Left lobe of liver (tissue), 2 donors: ENCODE data around the gene APOBEC3A. TPM values are rescaled to one million over a fixed set of nuclear protein-coding genes. Genes with fewer than 3 reads are reported as not detected.
A peak's percentile ranks its signal among the peaks of the same experiment; 100 is the strongest.
"Not testable (repeated sequence)": the region's sequence is repeated elsewhere in the genome, so short reads cannot be mapped to it uniquely, and the experiment has no call there.

ENCODE experiments used
- ATAC-seq: fragments of 200-7000 bp; cut with Tn5 transposase; one replicate; pipeline ENCODE4 v1.9.1; 2020; ENCODE audit warnings: mild to moderate bottlenecking, moderate library complexity
- DNase-seq: peaks from one replicate; pipeline ENCODE4 v3.0.0-alpha.2; 2020; ENCODE audit warnings: low spot score
- total RNA-seq: library from RNA; stranded (reverse); gene quantifications from one replicate; pipeline ENCODE4 v1.2.1, GENCODE V29; 2021
- donor health status: DM: no; HTN: no; CAD: no; lungs with moderate emphysema.
- donor health status: DM: no; HTN: yes; CAD: no.

APOBEC3A gene
- total RNA-seq, 1 donor from 2014 or later: 0.98 TPM

DNA sequence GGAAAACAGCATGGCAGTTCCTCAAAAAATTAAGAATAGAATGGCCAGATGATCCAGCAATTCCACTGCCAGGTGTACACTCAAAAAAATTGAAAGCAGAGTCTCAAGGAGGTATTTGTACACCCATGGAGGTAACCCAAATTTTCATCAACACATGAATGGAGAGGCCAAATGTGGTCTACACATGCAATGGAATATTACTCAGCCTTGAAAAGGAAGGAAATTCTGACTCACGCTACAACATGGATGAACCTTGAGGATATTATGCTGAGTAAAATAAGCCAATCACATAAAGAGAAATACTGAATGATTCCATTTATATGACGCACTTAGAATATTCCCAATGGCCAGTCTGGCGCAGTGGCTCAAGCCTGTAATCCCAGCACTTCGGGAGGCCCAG, 19.9 kb downstream of the APOBEC3A start:
- ATAC-seq, DNase-seq: not testable (repeated sequence)

DNA sequence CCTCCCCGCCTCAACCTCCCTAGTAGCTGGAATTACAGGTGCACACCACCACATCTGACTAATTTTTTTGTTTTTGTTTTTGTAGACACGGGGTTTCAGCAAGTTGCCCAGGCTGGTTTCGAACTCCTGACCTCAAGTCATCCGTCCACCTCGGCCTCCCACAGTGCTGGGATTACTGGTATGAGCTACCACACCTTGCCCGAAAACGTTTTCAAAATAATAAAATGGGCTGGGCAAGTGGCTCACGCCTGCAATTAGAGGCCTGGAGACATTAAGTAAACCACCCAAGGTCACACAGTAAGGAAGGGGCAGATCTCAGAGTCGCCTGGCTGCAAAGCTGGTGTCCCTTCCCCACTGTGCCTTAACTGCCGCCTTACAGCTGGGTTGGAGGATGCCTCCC, 23.2 kb downstream of the APOBEC3A start:
- not testable (repeated sequence) for ATAC-seq, DNase-seq

DNA sequence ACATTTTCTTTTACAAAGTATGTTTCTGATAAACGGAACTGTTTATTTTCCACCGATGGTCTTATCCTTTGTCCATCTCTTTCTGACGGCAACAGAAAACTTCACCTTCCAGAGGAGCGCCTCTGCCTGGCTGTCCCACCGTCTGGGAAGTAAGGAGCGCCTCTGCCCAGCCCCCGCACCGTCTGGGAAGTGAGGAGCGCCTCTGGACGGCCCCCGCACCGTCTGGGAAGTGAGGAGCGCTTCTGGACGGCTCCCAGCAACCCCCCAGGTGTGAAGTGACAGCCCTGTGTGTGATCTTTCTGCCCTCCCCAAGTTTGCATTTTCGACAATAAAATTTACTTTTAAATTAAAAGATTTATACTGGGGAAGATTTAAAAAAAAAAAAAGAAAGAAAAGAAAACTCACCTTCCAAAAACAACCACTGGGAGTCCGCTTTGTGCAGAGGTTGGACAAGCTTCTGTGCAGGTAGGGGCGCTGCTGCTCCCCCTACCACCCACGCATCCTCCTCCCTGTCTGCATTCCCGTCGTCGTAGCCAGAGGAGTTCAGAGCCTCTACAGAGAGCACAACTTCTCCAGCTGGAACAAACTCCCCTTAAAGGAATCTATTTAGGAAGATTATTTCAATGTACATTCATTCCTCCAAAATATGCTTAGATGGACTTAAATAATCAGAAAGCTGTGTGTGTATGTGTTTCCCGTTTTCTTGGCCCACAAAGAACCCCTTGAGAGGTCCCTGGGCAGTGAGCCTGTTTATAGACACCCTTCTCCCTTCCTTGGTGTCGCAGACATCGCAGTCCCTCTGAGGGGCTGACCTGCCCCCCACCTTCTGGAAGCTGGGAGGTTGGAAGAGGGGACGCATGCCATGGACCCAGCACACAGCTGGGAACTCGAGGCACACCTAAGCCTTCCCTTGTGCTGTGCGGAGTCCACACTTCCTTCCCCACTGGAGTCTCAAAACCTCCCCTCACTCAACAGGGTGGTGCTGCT, 23.9 kb downstream of the APOBEC3A start:
- DNase-seq (no peak), ATAC-seq (peak; percentile 65)

DNA sequence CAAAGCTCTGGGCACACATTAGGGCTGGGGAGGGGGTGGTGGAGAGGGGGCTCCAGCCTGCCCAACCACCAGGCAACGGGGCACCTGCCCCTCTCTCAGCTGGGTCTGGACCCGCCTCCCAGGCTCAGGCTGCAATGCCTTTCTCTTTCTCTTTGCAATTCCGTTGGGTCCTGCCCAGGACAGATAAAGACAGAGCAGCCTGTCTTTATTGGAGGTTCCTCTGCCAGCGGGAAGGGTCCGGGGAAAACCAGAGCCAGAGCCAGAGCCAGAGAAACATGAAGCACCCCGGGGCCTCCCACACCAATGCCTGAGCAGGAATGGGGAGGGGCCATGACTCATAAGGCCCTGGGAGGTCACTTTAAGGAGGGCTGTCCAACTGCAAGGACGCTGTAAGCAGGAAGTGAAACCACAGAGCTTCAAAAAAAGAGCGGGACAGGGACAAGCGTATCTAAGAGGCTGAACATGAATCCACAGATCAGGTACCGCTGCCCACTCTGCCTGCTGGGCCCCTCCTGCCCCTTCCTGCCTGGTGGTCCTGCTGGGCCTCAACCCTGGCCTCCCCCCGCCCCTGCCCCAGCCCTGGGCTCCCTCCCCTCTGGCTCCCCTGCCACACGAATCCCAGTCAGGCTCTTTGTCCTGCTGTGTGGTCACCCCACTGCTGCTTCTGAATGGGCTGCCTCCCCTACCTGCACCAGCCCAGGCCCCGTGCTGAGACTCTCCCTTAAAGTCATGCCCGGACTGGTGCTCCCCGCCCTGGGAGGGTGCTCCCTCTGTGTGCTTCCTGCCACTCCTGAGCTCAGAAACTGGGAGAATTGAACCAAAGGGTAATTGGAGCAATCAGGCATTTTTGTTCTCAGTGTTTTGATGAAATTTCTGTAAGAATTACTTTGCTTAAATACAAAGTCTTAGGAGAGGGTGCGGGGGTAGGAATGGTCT, 24.9 kb downstream of the APOBEC3A start, which contains the start of gene APOBEC3B:
APOBEC3B (plus strand) TSS at position 356 of the 936 bp plus-strand sequence; CDS start at position 463, 107 bp downstream.
- DNase-seq: peak; percentile 80
- peak; percentile 98 for ATAC-seq

DNA sequence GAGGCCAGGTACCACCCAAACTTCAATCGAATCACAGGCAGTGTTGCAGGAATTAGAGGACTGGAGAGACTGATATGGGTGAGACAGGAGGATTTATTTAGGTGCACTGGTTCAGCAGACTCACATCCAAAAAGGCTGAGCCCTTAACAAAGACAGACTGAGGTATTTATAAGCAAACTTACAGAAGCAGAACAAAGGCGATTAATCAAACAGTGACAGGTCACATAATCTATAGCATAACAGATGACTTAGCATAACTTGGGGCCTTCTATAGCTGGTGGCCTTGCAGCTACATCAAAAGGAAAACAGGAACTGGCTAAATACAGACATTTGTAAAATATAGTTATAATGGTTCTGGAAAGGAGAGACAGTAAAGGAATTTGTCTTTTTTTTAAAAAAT, 26.8 kb downstream of the APOBEC3A start:
- ATAC-seq (no peak), DNase-seq (no peak)

DNA sequence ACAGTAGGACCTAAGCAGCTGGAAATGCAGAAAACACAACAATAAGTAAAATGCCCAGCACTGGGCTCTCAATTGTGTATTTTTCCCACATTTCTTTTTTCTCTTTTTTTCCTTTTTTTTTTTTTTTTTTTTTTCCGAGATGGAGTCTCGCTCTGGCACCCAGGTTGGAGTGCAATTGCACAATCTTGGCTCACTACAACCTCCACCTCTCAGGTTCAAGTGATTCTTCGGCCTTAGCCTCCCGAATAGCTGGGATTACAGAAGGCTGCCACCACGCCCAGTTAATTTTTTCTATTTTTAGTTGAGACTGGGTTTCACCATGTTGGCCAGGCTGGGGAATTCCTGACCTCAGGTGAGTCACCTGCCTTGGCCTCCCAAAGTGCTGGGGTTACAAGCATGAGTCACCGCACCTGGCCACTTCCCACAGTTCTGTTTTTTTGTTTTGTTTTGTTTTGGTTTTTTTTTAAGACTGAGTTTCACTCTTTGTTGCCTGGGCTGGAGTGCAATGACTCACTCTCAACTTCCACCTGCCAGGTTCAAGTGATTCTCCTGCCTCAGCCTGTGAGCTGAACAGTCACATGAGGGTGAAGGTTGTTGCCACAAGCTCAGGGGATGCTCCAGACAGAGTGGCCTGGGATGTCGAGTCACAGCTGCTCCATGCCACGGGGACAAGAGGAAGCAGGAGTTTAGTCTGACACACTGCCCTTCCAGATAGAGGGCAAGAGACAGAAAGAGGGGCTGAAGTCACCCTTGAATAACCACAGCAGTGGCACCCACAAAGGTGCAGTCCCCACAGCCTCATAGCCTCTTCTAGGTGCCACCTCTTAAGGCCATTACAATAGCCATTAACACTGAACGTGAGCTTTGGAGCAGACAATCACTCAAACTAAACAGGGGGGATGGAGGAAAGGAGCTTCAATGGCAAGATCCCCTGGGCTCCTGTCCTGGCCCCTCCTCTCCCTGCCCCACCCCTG, 27.7 kb downstream of the APOBEC3A start:
- not testable (repeated sequence) for DNase-seq, ATAC-seq

DNA sequence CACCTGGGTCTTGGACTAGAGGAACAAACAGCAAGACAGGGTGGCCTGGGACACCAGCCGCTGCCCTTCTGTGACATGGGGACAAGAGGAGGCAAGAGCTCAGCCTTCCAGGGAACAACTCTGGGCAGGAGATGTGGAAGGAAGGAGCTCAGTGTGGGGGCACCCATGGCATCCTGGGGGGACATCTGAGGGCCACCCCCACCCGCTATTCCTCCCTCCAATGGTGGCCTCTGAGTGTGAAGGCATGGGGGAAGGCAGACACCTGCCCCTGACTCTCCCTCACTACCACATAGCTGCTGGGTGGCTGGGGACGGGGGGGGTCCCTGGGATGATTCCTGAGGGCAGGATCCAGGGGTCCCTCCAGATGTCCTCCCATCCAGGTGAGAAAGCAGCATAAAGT, 29.2 kb downstream of the APOBEC3A start:
- DNase-seq (no peak), ATAC-seq (no peak)

DNA sequence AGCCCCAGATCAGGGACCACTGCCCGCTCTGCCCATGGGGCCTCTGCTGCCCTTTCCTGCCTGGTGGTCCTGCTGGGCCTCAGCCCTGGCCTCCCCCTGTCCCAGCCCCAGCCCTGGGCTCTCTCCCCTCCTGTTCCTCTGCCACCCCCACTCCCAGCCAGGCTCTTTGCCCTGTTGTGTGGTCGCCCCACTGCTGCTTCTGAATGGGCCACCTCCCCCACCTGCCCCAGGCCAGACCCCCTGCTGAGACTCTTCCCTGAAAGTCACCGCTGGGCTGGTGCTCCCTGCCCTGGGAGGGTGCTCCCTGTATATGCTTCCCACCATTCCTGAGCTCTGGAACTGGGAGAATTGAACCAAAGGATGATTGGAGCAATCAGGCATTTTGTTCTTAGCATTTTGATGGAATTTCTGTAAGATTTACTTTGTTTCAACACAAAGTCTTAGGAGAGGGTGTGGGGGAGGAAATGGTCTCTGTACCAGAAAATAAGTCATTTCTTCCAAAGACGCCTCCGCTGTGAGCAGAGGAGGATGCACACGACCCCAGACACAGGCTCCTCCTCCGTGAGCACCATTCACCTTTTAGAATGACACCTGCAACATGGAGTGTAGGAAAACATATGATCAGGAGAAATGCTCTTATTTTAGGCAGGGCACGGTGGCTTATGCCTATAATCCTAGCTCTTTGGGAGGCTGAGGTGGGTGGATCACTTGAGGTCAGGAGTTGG, 29.9 kb downstream of the APOBEC3A start:
- ATAC-seq: no peak

DNA sequence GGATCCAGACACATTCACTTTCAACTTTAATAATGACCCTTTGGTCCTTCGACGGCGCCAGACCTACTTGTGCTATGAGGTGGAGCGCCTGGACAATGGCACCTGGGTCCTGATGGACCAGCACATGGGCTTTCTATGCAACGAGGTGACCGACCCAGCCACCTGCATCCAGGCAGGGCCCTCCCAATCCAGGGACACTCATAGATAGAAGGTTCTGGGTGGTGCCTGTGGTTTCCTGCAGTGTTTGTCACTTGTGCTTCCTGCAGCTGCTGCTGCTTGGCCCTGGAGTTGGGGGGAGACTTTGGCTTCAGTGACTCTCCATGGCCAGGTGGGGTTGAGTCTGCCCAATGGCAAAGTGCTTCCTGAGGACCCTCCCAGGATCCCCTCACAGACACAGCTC, 32.1 kb downstream of the APOBEC3A start:
- no peak for ATAC-seq
- DNase-seq: no peak

More for the DNA sequence above, 29.9 kb downstream of the APOBEC3A start:
- DNase-seq: no peak

DNA sequence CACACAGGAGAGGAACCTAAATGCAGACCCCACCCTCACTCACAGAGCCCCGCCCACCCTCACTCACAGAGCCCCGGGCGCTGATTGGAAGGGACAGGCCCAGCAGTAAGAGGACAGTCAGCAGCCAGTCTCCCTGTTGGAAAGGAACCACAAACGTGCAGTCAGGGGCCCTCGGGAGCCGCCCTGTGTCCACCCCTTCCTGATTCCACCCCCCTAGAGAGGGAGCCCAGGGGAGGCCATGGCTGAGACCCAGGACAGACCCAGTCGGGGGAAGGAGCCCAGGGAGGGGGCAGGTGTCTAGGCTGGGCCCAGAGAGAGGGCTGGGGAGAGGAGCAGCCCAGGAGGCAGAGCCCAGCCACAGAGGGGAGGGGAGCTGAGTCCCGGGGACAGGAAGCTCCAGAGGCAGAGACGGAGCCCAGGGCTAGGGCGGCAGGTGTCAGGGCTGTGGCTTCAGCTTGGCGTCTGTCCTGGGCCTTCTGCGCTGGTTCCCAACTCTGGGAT, 35.5 kb downstream of the APOBEC3A start:
- DNase-seq, ATAC-seq: not testable (repeated sequence)

DNA sequence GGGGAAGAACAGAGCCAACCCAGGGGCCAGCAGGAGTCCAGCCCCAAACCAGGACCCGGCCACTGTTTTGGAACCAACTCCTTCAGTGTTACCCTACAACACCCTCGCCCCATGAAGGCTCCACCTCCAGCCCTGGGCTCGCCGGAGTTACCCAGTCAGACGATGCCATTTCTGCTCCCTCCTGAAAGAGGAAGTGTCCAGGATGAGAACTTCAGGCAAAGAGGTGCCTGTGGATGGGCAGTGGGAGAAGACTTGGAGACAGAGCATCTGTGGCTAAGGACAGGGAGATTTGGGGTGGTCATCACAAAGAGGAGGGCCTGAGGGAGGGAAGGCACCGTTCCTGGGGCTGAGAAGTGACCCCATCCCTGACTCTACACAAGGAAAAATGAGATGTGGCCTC, 38.7 kb downstream of the APOBEC3A start:
- no peak for DNase-seq

DNA sequence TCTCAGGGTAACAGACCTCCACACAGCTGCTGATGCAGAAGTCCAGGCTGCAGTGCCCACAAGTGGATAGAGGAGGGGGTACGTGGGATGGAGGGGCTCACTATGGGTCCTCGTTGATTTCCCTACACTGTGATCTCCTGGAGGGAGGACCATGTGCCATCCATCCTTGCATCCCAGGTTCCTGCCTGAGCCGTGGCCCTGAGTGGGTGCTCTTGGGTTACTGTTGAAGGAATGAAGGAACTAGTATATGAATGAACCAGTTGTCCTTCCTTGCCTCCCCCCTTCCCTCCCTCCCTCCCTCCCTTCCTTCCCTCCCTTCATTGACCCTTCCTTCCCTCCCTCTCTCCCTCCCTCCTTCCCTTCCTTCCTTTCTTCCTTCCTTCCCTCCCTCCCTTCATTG, 40.1 kb downstream of the APOBEC3A start:
- ATAC-seq: no peak

More for the DNA sequence above, 38.7 kb downstream of the APOBEC3A start:
- ATAC-seq: no peak

DNA sequence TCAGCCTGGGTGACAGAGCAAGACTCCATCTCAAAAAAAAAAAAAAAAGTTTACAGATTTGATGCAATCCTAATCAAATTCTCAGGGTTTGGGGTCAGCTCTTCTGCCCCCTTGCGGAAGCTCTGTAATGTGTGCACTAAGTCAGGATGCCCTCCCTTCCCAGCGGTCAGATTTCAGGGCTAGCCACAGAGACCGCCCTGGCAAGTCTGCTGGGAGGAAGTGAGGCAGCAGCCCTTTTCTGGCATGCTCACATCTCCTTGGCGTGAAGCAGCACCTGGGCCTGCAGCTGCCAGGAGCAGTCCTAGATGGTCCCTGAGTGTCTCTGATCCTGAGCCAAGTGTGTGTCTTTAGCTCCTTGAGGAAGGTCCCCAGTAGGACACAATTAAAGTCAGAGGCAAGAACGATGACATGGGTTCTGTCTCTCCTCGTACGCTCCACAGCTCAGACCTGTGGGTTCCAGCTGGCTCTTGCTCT, 45.8 kb downstream of the APOBEC3A start:
- peak; percentile 94 for ATAC-seq

More for the DNA sequence above, 40.1 kb downstream of the APOBEC3A start:
- no peak for DNase-seq

DNA sequence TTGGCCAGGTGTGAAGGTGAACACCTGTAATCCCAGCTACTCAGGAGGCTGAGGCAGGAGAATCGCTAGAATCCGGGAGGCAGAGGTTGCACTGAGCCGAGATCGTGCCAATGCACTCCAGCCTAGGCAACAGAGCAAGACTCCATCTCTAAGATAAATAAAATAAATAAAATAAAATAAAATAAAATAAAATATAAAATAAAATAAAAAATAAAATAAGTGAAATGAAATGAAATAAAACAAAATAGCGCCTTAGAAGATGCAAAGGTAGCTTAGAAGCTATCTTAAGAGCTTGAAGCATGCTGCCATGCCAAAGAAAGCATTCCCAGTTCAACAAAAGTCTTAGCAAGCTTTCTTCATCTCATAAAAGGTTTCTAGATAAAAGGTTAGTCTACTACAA, 49.8 kb downstream of the APOBEC3A start:
- no peak for ATAC-seq

More for the DNA sequence above, 45.8 kb downstream of the APOBEC3A start:
- DNase-seq: peak; percentile 55

DNA sequence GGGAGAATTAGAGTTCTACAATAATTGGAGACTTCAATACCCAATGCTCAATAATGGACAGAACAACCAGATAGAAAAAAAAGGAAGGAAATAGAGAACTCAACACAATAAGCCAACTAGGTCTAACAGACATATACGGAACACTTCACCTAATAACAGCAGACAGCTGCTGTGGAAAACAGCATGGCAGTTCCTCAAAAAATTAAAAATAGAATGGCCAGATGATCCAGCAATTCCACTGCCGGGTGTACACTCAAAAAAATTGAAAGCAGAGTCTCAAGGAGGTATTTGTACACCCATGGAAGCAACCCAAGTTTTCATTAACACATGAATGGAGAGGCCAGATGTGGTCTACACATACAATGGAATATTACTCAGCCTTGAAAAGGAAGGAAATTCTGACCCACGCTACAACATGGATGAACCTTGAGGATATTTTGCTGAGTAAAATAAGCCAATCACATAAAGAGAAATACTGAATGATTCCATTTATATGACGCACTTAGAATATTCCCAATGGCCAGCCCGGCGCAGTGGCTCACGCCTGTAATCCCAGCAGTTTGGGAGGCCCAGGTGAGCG, 51.0 kb downstream of the APOBEC3A start:
- ATAC-seq, DNase-seq: not testable (repeated sequence)

More for the DNA sequence above, 49.8 kb downstream of the APOBEC3A start:
- no peak for DNase-seq

DNA sequence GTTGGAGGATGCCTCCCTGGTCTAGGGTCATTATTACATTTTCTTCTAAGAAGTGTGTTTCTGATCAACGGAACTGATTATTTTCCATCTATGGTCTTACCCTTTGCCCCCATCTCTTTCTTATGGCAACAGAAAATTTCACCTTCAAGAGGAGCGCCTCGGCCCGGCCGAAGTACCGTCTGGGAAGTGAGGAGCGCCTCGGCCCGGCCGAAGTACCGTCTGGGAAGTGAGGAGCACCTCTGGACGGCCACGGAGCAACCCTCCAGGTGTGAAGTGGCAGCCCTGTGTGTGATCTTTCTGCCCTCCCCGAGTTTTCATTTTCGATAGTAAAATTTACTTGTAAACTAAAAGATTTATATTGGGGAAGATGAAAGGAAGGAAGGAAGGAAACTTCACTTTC, 53.5 kb downstream of the APOBEC3A start:
- DNase-seq (no peak), ATAC-seq (no peak)
